Activated CD4-positive, alpha-beta memory T cell treated with anti-CD3 and anti-CD28 coated beads, Interleukin-2, amount 10 ng/mL, durations not matched to agents 7 days and 5 days (primary cell): Measurements from ENCODE around the gene PRAC2. TPM values are rescaled to one million over a fixed set of nuclear protein-coding genes. Genes with fewer than 3 reads are reported as not detected.

Experiments
- CTCF ChIA-PET: fragments of 350-600 bp; sonication (Branson Sonifier 250); formaldehyde crosslinking; loops from one replicate; lab custom pipeline; 2021; ENCODE audit warnings: antibody characterized with exemption, inconsistent platforms; lab: Charles Lee
- POLR2A ChIA-PET: fragments of 350-600 bp; sonication (Branson Sonifier 250); formaldehyde crosslinking; loops from one replicate; lab custom pipeline; 2021; ENCODE audit warnings: antibody characterized with exemption; lab: Charles Lee
- DNase-seq: peaks from one replicate; pipeline ENCODE4 v3.0.0-alpha.2; 2020
- H3K27ac Mint-ChIP-seq: one replicate; pipeline ENCODE4 v1.8.0; 2021; ENCODE audit warnings: mild to moderate bottlenecking, mixed read lengths
- H3K27me3 Mint-ChIP-seq: one replicate; pipeline ENCODE4 v1.8.0; 2021; ENCODE audit warnings: mixed read lengths
- H3K36me3 Mint-ChIP-seq: one replicate; pipeline ENCODE4 v1.8.0; 2021; ENCODE audit warnings: low read depth, mixed read lengths
- H3K4me1 Mint-ChIP-seq: one replicate; pipeline ENCODE4 v1.8.0; 2021; ENCODE audit warnings: mixed read lengths
- H3K4me3 Mint-ChIP-seq: one replicate; pipeline ENCODE4 v1.8.0; 2021; ENCODE audit warnings: mild to moderate bottlenecking, mixed read lengths
- H3K9me3 Mint-ChIP-seq: one replicate; pipeline ENCODE4 v1.8.0; 2021; ENCODE audit warnings: mixed read lengths
- total RNA-seq, 2 experiments: library from RNA; stranded (reverse); gene quantifications; one replicate each; pipeline ENCODE4 v1.2.3, GENCODE V29; 2021

PRAC2 gene
- total RNA-seq, 2 experiments from 2014 or later, result not detected

GRCh38 chr17:48723423-48724250, 652 bp downstream of the PRAC2 start:
- H3K9me3 Mint-ChIP-seq, result no peaks in the 10 kb centered on the region

DNA sequence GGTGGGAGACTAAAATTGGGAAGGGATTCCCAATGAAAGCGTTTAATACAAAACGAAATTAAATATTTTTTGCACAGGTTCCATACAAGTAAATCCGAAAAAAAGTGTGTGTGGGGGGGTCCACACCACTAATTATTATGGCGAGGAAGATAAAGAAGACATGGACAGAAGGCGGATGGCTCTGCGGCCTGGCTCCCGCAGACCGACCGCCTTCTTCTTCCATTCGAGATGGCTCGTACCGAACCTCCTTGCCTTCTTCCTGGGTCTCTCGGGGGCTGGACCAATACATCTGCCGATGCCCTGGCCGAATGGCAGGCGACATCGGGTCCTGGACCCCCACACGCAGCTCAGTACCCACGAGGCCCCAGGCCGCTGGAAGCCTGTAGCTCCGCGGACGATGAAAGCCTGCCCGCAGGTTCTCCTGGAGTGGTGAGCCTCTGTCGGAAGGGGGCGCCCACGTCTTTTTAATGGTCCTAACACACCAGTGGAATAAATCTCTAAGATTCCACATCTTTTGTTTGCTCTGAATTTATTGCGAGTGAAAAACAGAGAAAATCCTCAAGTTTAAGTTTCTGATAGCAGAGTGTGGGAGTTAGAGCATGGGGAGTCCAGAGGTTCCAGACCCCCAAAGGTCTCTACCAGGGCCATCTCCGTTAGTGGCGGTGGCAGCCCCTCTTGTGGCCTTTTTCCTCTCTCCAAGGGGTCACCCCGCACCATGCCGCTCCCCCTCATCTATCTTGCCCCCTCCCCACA, 1.4 kb downstream of the PRAC2 start:
- Mint-ChIP-seq H3K36me3 (no peaks in the 10 kb centered on the region), H3K27ac (no peak overlapping the region), H3K27me3 (peaks cover 96% of the 10 kb centered on the region), H3K4me1 (peaks cover 36% of the 10 kb centered on the region), H3K9me3 (no peaks in the 10 kb centered on the region), H3K4me3 (no peak overlapping the region)
- peak; percentile 82 for DNase-seq
- ChIA-PET POLR2A (interaction anchor here (1.0 to 2.1 kb wide), 6 partner anchors 11 to 154 kb away, joined by 3 to 7 read pairs (median 3); no protein-coding TSS in a partner anchor), CTCF (interaction anchor here (0.7 to 3.1 kb wide), 32 partner anchors 8 to 331 kb away, joined by 3 to 31 read pairs (median 4); partner anchors contain the start of genes CALCOCO2 and SNF8)

More at GRCh38 chr17:48723423-48724250, 652 bp downstream of the PRAC2 start:
- ChIA-PET CTCF (interaction anchor here (0.7 to 3.1 kb wide), 31 partner anchors 9 to 309 kb away, joined by 3 to 31 read pairs (median 4); partner anchors contain the start of genes CALCOCO2 and SNF8), POLR2A (interaction anchor here (1.0 to 2.1 kb wide), 4 partner anchors 12 to 155 kb away, joined by 3 to 7 read pairs (median 4); no protein-coding TSS in a partner anchor)
- Mint-ChIP-seq H3K27me3 (peaks cover 96% of the 10 kb centered on the region), H3K27ac (peak overlapping the region; percentile 36), H3K4me1 (peaks cover 38% of the 10 kb centered on the region), H3K4me3 (peak overlapping the region; percentile 14), H3K36me3 (no peaks in the 10 kb centered on the region)
- DNase-seq, result no peak

DNA sequence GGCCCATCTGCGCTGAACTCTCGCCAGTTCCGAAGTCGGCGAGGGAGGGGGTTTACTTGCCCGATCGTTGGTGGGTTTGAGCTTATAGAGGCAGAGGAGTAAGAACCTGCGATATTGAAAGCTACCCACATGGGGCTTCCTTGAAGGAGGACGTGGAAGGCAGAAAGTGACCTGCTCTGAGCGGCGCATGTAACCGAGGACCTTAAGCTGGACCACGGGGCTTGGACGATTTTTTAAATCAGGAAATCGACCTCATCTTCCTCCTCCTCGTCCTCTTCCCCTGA, 2.0 kb downstream of the PRAC2 start:
- CTCF ChIA-PET, result interaction anchor here (0.6 to 3.1 kb wide), 15 partner anchors 12 to 706 kb away, joined by 3 to 31 read pairs (median 6); no protein-coding TSS in a partner anchor
- H3K27ac Mint-ChIP-seq, result no peak overlapping the region
- no peak for DNase-seq
- POLR2A ChIA-PET, result interaction anchor here (1.0 to 2.1 kb wide), 5 partner anchors 11 to 111 kb away, joined by 3 to 4 read pairs (median 3); no protein-coding TSS in a partner anchor
- no peak overlapping the region for H3K4me3 Mint-ChIP-seq
- no peaks in the 10 kb centered on the region for H3K36me3 Mint-ChIP-seq
- H3K9me3 Mint-ChIP-seq, result no peaks in the 10 kb centered on the region
- H3K4me1 Mint-ChIP-seq, result peaks cover 36% of the 10 kb centered on the region
- H3K27me3 Mint-ChIP-seq, result peaks cover 96% of the 10 kb centered on the region

GRCh38 chr17:48725288-48726064, 2.5 kb downstream of the PRAC2 start:
- Mint-ChIP-seq H3K9me3 (no peaks in the 10 kb centered on the region), H3K27ac (no peak overlapping the region), H3K36me3 (no peaks in the 10 kb centered on the region), H3K4me3 (no peak overlapping the region), H3K27me3 (peaks cover 96% of the 10 kb centered on the region), H3K4me1 (peaks cover 33% of the 10 kb centered on the region)
- ChIA-PET CTCF (interaction anchor here (0.6 to 3.1 kb wide), 15 partner anchors 12 to 707 kb away, joined by 3 to 31 read pairs (median 6); no protein-coding TSS in a partner anchor), POLR2A (interaction anchor here (1.0 to 2.1 kb wide), 5 partner anchors 10 to 66 kb away, joined by 3 to 4 read pairs (median 3); no protein-coding TSS in a partner anchor)
- no peak for DNase-seq

DNA sequence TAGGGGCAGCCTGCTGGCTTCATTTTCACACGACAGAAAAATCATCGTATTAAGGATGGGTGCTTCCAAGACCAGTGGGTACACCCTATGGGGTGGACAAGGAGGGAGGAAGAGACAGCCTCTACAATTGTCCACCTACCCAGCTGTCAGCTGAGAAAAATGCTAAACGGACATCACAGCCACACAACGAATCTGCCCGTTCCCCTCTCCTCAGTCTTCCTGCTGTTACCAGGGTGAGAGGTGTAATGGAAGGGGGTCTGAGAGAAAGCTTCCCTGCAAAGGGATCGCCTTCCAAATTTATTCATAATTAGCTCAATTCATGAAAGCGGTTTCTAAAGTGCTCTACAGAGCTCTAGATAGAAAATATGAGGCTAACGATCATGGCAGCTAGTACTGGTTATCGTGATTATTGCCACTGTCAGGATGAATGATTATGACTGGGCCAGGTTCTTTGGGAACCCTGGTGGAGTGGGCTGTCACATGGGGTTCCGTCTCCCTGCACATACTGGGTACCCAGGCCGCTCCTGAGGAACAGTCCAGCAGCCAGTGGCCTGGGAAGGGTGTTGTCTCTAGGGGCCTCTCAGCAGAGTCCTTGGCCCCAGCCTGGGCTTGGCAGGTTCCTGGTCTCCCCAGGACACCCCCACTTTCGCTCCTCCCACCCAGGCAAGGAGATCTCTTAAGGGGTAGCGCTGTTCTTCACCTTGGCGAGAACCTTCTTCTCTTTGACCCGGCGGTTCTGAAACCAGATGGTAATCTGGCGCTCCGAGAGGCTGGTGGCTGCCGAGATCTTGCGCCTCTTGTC, 3.3 kb downstream of the PRAC2 start:
- no peak overlapping the region for H3K4me3 Mint-ChIP-seq
- peaks cover 94% of the 10 kb centered on the region for H3K27me3 Mint-ChIP-seq
- ChIA-PET CTCF (interaction anchor here (0.7 to 1.8 kb wide), 2 partner anchors 30 to 158 kb away, joined by 3 to 6 read pairs; no protein-coding TSS in a partner anchor), POLR2A (interaction anchor here (1.2 kb wide), 2 partner anchors 43 to 65 kb away, joined by 3 read pairs; no protein-coding TSS in a partner anchor)
- no peak for DNase-seq
- H3K27ac Mint-ChIP-seq, result no peak overlapping the region
- H3K36me3 Mint-ChIP-seq, result no peaks in the 10 kb centered on the region
- peaks cover 33% of the 10 kb centered on the region for H3K4me1 Mint-ChIP-seq
- H3K9me3 Mint-ChIP-seq, result no peaks in the 10 kb centered on the region

- Mint-ChIP-seq H3K4me1 (peaks cover 33% of the 10 kb centered on the region), H3K27me3 (peaks cover 97% of the 10 kb centered on the region), H3K4me3 (no peak overlapping the region), H3K36me3 (no peaks in the 10 kb centered on the region), H3K9me3 (no peaks in the 10 kb centered on the region), H3K27ac (no peak overlapping the region)
- ChIA-PET CTCF (no interaction called here), POLR2A (interaction anchor here (1.2 kb wide), 1 partner anchor 43 kb away, joined by 3 read pairs; no protein-coding TSS in a partner anchor)
- DNase-seq, result no peak
Measured at GRCh38 chr17:48726916-48727286, 3.9 kb downstream of the PRAC2 start.

DNA sequence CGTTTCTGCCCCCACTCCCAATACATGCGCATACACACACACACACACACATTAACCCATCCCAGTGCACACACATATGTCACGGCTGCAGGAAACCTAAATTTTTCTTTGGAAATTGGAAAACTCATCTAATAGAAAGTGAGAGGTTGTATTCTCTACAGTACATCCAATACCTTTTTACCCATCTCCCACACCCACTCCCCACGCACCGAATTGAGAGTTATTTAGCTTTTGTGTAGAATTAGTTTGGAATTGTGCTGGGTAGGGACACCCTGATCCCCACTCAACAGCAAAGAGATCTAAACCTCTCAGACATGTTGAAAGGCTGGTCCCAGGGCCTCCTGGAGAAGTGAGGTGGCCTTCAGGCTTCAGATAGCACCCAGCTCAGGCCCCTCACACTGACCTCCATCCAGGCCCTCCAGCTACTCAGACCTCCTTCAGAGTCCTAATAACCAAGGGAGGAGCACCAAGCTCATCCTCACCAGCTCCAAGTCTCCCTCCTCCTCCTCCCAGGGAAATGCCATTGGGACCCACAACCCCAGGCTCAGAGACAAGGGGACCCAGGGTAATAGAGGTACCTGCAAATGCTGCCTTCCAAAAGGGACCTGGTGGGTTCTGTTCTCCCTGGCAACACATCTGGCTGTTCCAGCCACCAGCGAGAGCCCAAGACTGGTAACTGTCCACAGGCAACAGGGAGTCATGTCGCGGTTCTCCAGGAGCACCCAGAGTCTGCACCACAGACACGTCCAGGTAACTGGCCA, 4.6 kb downstream of the PRAC2 start:
- H3K27ac Mint-ChIP-seq, result no peak overlapping the region
- DNase-seq, result no peak
- H3K4me1 Mint-ChIP-seq, result peaks cover 32% of the 10 kb centered on the region
- no peaks in the 10 kb centered on the region for H3K36me3 Mint-ChIP-seq
- ChIA-PET CTCF (interaction anchor here (1.4 kb wide), 1 partner anchor 152 kb away, joined by 5 read pairs; no protein-coding TSS in a partner anchor), POLR2A (no interaction called here)
- no peak overlapping the region for H3K4me3 Mint-ChIP-seq
- peaks cover 97% of the 10 kb centered on the region for H3K27me3 Mint-ChIP-seq
- no peaks in the 10 kb centered on the region for H3K9me3 Mint-ChIP-seq

DNA sequence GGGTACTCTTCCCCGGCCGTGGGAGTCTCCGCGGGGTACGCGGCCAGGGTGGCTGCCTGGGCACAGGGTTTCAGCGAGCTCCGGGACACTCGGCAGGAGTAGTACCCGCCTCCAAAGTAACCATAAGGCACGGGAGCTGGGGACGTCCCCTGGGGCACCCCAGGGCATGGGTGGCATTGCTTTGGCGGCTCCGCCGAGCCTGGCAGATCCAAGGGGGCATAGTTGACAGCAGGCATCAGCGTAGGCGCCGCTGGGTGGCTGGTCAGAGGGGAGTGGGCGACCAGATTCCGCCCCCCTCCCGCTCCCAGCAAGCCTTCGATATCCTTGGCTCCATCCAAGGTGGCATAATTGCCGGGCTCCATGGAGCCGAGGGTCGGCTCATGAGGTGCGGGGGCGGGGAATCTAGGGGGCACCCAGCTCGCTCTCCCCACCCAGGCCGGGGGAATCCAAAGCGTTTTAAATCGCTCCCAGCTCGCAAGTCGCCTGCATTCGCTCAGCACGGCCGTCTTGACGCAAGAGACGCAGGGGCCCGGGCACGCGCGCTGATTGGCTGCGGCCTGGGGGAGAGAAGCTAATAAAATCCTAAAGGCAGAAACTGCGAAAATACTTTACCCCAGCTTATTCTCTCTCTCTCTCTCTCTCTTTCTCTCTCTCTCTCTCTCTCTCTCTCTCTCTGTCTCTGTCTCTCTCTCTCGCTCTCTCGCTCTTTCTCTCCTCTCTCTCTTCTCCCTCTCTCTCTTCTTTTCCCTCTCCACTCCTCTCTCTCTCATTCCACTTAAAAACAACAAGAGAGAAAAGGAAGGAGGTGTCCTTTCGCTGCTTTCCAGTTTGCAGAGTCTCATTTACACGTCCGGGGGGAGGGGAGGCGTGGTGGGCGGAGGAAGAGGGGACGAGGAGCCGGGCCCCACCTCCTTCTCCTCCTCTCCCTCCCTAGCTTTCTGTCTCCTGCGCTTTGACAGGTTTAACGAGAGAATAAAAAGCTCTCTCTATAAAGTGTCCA, 5.5 kb downstream of the PRAC2 start, which contains the start of gene HOXB13:
Gene HOXB13, minus strand, starts transcription at position 519 of the 1,000 bp plus-strand sequence. Its CDS starts 157 bp downstream, at position 362.
- Mint-ChIP-seq H3K27ac (no peak within 1 kb of the TSS), H3K9me3 (no peaks in the 10 kb centered on the region), H3K36me3 (no peaks in the 10 kb centered on the region), H3K27me3 (peaks cover 95% of the 10 kb centered on the region), H3K4me1 (peaks cover 31% of the 10 kb centered on the region), H3K4me3 (no peak within 1 kb of the TSS)
- DNase-seq, result no peak
- ChIA-PET CTCF (interaction anchor here (1.4 kb wide), 1 partner anchor 151 kb away, joined by 5 read pairs; no protein-coding TSS in a partner anchor), POLR2A (interaction anchor here (1.4 kb wide), 1 partner anchor 8 kb away, joined by 3 read pairs; no protein-coding TSS in a partner anchor)

DNA sequence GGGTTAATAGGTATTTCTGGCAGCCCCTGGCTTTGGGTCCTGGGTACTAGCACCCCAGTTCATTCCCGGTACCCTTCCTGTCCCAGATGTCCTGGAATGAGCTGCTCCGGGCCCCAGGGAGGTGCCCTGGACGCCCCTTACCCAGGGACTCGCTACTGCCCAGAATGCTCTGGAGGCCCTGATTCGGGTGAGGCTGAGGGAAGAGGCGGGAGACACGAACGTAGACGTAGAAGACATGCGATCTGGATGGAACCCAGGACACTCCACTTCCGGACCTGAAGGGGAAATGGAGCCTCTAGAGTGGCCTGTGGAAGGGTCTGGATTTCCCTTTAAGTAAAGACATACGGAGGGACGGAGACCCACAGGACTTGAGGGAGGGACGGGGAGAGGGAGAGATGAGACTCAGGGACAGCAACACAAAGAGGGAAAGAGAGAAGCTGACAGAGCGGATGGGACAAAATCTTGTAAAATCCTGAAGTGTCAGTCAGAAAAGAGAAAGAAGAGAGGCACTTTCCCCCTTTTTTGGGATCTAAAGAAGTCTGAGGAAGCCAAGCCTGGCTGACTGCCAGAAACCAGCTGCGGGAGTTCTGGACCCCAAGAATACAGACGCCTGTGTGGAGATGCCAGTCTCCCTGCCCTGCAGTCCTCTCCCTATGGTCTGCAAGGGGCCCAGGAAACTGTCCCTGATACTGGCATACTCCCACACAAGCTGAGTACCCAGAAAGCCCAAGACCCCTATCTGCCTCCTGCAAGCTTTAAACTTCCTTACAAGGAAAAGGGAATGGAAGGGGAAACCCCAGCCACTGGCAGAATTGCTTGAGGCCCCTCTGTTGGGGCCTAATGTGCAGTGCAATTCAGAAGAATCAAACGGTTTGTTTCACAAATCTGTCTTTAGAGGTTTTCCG, 6.6 kb downstream of the PRAC2 start:
- Mint-ChIP-seq H3K9me3 (no peaks in the 10 kb centered on the region), H3K36me3 (no peaks in the 10 kb centered on the region), H3K4me3 (no peak overlapping the region), H3K27me3 (peaks cover 95% of the 10 kb centered on the region), H3K27ac (no peak overlapping the region), H3K4me1 (peaks cover 24% of the 10 kb centered on the region)
- CTCF ChIA-PET, result no interaction called here
- DNase-seq, result no peak
- POLR2A ChIA-PET, result interaction anchor here (1.4 kb wide), 1 partner anchor 9 kb away, joined by 3 read pairs; no protein-coding TSS in a partner anchor
